Activated CD4-positive, alpha-beta T cell treated with anti-CD3 and anti-CD28 coated beads, Interleukin-2, Interleukin-6, amounts not matched to agents 100 ng/mL and 50 ng/mL, durations not matched to agents 16 hours and 8 hours (primary cell): Measurements from ENCODE around the gene LARP4B.

ENCODE experiments used
- DNase-seq: peaks from one replicate; pipeline ENCODE4 v3.0.0-alpha.2; 2020

LARP4B gene

GRCh38 chr10:865924-866576, 65.5 kb downstream of the LARP4B start:
- no peak for DNase-seq

DNA sequence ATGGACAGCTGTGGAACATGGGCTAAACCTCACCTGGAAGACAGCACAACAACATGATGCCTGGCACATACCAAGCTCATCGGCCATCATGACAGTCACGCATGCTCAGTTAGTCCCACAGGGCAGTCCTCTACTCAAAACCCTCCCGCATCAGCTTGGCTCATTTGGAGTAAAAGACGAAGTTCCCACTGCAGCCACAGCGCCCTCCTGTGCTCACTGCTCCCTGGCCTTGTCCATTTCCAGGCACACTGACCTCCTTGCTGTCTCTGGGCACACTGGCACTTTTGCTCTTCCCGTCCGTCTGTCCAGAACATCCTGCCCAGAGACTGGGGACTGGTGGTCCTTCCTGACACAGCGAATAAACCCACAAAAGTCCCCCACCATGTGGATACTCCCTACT, 66.2 kb downstream of the LARP4B start:
- DNase-seq = no peak

DNA sequence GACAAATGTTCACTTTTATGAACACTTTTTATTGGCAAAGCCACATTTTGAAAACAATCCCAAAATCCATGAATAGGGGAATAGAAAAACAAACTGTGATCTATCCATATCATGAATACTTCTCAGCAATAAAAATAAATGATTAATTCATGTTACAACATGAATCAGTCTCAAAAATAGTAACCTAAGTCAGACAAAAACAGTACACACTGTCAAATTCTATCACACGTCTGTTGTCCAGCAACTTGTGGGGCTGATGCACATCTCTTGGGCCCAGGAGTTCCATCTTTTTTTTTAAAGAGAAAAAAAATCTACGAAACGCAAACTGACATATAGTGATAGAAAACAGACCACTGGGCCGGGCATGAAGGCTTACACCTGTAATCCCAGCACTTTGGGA, 71.0 kb downstream of the LARP4B start:
- DNase-seq = no peak

DNA sequence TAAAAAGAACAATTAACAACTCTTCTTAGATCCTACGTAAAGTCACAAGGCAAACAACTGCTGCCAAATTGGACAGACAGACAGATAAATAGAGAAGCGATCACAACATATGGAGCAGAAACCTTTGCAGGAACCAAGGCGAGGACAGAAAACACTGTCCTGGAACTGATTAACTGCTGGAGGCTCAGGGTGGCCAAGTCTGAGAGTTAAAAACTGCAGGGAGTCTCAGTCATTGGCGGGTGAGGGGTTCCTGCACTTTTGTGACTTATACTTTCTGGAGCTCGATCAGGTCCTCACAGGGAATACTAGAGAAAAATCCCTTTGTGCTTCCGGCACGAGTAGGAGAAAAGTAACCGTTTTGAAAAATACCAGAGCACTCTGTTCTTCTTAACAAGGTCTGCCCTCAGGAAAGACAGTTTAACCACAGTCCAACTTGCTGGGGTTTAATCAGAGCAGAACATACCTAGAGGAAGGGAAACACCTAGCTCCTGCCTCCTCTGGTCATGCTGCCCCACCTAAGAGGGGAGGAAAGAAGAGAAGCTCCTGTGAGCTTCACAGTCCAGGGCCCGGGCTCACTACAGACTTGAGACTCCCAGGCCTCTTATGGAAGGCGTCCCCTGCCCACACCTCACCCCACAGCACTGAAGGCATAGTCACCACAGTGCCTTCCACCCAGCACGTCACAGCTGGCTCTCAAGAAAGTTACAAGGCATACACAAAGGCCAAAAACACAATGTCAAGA, 74.9 kb downstream of the LARP4B start:
- no peak for DNase-seq

GRCh38 chr10:855671-856070, 75.8 kb downstream of the LARP4B start:
- no peak for DNase-seq

DNA sequence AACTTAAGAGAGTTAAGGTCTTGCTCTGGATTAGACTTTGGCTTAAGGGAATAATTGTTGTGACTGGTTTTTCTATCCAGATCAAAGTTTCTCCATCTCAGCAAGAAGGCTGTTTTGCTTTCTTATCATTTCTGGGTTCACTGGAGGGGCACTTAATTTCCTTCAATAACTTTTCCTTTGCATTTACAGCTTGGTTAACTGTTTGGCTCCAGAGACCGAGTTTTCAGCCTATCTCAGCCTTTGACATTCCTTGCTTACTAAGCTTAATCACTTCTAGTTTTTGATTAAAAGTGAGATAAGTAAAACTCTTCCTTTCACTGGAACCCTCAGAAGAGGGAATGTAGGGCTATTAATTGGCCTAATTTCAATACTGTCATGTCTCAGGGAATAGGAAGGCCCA, 76.4 kb downstream of the LARP4B start:
- no peak for DNase-seq

- no peak for DNase-seq
Observed at GRCh38 chr10:853017-853416, 78.5 kb downstream of the LARP4B start.

DNA sequence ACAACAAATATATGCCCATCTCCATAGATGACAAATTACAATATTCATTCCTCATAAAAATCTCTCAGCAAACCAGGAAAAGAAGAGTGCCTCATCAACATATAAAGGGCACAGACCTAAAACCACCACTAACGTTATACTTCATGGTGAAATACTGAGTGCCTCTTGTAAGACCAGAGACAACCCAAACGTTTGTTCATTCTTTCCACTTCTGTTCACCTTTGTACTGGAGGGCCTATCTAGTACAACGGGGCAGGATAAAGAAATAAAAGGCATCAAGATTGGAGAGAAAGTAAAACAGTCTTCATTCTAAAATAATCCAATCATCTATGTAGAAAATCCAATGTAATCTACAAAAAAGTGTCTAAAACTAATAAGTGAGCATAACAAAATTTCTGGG, 79.1 kb downstream of the LARP4B start:
- DNase-seq = no peak

DNA sequence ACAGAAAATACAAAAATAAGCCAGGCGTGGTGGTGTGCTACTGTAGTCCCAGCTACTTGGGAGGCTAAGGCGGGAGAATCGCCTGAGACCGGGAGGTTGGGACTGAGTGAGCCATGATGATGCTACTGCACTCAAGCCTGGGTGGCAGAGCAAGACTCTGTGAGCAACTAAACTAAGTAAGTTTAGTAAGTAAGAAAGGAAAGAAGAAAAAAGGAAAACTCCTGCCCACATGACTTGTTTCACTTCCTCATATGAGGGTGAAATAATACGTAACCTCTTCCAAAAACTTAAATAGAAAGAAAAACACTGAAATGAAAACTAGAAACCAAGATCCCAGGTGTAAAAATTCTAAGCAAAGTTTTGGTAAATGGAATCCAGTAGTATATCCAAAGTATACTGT, 79.6 kb downstream of the LARP4B start:
- DNase-seq = no peak

- DNase-seq = no peak
Observed at GRCh38 chr10:850093-850492, 81.4 kb downstream of the LARP4B start.

DNA sequence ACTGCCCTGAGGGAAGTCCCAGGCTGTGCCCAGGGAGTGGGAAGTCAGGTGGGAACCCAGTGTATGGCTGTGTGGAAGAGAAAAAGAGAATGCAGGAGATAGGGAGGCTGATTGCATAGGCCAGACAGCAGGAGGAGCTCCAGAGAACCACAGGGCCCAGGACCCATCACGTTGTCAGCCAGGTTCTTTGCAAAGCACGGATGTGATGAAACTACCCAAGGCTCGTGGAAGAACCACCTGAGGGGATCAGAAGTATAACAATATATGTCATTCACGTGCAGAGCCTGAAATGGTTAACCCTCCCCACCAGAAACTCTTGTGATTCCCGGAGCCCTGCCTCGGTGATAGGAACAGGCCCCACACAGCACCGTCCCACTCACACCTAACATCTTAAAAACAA, 83.6 kb downstream of the LARP4B start:
- no peak for DNase-seq

DNA sequence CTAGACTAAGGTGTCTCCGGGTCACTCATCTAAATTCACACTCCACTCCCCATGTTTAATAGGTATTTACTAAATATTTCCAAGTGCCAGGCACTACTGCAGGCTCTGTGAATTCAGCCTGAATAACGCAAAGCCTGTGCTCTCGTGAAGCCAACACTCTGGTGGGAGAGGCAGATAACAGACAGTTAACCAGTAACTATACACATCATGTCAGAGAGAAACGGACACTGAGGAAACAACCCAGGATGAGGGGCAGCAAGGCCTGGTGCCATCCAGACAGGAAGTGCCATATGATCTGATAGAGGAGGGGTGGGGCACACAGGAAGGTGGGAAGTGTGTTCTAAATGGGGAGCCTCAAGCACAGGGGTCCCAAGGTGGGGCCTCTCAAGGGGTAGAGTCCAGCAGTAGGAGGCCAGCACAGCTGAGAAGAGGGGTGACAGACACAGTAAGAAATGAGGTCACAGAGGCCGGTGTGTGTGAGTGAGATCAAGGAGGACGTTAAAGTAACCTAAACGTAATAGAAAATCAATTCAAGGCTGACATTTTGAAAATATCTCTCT, 85.3 kb downstream of the LARP4B start:
- DNase-seq = no peak

DNA sequence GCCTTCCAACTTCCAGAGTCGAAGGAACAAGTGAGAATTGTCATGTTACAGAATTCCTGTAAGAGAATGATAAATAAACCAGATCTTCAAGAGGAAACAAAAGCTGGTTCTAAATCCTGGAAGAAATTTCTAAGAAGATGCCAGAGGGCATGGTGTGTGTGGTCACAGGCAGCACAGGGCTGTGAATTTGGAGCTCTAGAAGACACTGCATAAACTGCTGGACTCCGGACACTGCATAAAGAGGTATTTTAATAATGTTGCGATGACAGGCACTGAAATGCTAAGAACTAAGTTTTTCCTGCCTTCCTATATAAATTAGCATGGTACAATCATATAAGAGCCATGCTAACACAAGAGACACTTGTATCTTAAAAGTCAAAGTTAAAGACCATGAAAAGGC, 86.0 kb downstream of the LARP4B start:
- DNase-seq = no peak

- no peak for DNase-seq
Observed at GRCh38 chr10:844552-844951, 87.0 kb downstream of the LARP4B start.

DNA sequence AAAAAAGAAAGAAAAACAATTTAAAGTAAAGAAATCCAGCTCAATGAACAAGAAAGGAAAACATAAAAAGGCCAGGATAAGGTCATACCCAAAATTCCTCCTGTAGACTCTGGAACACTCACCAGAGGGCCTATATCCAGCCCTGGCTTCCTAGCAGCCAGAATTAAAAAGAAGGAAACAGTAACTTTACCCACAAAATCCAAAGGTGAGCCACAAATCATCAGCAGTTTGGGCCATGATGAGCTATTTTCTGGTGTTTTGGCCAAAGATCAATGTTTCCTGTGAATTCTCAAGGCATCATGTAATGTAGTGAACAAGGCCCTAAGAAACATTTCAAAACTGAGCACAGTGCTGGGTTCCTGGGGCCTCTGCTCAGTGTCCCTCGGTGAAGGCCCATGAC, 87.8 kb downstream of the LARP4B start:
- DNase-seq = no peak

DNA sequence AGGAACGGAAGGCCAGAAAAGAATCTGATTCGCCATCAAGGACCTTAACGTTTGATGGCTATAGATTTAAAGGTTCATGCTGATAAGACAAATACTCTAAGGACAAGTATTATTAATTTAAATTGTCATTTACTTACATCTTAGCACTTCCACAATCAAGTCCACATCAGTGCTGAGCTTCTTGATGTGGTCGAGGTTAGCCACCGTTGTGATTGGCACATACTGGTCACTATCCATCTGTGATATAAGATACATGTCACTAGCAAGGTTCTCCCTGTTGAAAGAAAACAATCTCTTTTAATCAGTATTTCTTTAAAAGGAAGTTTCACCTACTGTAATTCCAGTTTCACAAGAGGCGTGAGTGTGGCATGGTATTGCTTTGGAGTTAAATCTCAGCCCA, 88.7 kb downstream of the LARP4B start:
- no peak for DNase-seq

DNA sequence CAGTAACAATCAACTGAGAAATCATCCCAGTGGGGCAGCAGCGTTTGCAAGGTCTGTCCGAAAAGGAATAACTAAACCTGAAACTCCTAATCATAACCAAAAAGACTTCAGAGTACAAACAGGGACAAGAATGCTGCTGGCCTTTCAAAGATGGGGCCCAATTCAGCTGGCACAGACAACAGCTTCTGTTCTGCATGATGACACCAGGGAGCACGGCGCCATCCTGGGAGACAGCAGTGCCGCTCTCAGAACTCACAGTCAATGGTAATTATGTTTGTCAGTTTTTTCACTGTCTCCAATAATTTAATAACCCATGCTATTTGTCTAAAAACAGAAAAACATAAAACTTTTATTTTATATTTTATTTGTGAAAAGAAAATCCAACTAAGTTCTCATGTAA, 90.0 kb downstream of the LARP4B start:
- no peak for DNase-seq

DNA sequence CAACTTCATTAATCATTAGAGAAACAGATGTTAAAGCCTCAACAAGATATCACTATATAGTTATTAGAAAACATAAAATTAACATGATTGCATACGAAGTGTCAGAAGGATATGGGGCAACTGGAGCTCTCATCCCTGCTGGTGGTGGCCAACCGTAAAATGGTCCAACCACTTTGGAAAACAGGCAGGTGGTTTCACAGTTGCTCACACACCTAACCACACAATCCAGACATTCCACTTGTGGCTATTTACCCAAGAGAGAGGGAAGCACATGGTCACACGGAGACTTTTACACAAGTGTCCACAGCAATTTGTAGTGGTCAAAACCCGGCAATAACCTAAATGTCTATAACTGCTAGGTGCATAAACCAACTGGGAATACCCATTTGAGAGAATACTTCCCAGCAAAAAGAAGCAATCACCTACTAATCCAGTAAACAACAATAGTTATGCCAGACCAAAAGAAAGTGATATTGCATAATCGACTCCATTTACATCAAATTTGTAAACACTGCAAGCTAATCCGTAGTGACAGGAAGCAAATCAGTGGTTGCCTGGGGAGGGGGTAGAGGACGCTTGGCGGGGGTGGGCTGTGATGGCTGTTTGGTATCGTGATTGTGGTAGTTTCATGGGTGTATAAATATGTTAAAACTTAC, 91.8 kb downstream of the LARP4B start:
- DNase-seq = no peak

DNA sequence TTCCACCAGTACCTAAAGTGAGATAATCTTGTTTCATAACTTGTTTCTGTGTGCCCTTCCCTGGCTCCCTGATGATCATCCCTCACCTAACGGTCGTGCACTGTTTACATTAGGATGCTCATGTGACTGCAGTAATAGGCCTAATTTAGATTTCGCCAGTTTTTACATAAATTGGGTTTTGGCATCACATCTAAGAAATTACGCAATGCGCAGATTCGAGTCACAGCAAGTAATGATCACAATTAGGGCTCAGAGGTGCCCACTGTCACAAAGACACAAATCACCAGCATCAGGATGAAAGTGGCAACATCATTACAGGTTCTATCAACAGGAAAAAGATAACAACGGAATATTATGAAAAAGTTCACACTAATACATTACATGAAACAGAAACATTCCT, 94.7 kb downstream of the LARP4B start:
- DNase-seq = no peak

DNA sequence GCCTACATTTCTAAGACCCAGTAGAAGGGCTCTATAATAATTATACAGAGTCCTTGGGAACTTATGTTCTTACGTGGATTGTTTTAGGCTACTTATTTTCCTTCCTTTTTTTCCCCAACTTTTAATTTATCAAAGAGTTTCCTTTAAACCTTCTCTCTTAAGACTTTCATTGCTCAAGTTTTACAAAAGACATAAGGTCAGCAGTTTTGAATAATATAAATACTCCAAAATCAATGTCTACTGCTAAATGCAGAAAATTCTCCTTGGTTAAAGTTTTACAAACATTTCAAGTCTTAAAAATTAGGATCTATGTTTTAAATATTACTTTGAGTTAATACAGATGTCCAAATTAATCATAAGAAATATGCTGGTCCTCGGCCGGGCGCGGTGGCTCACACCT, 97.0 kb downstream of the LARP4B start:
- no peak for DNase-seq

DNA sequence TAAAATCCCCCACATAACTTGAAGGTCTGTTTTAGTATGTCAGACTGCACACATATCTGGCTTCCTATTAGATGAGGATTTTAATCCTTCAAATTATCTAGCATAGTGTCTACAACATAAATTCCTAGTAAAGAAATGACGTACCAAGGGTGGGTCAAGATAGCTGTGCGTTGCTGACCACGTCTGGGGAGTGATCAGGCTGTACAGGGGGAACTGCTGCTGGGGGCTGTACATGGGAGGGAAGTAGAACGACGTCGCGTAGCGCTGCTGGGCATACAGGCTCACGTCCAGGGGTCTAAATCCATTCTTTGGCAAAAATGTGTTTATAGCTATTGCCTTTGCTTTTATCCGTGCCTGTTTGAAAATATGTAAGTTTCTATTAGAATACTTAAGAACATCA, 102.3 kb downstream of the LARP4B start:
- no peak for DNase-seq

- DNase-seq = no peak
Observed at GRCh38 chr10:828191-828590, 103.3 kb downstream of the LARP4B start.

DNA sequence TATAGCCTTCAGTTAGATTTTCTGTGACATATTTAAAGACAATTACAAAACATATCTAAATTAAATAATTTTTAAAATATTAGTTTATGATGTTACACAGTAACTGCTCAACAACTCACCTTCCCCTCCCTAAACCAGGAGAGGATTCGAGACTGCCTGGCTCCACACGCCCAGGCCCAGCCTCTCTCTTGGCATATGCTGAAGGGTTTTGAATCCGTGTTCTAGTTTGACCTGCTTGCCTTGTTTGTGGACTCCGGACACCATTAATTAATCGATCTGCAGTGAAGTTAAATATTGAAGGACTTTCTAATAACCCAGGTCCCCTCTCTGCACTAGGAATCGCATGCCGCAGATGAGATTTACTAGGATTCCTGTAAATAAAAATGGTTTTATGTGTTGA, 106.6 kb downstream of the LARP4B start:
- DNase-seq = no peak

DNA sequence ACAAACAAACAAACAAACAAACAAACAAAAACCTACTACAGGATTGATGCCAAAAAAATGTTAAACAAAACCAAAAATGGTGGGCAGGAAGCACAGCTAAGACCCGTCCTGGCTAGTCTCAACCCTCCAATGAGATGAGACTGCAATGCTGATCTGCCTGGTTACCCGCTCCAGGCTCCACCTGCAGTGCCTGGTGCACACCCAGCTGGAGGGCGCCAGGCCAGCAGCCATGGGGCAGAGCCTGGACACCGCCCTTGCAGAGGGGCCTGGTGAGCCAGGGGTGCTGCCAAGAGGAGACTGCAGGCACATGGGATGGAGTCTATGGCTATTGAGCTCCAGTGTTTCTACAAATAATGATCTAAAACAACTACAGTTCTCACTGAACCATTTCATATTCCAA, 107.0 kb downstream of the LARP4B start:
- DNase-seq = no peak
